Left ventricle myocardium inferior (tissue), 1 donor: ENCODE measurements around the gene RNF212. TPM values are rescaled to one million over a fixed set of nuclear protein-coding genes. Genes with fewer than 3 reads are reported as not detected.

ENCODE experiments used
- DNase-seq: peaks from one replicate; pipeline ENCODE4 v3.0.0-alpha.2; 2020
- H3K27ac ChIP-seq: fragments of 200-600 bp; replicated peaks from 2 replicates; pipeline ENCODE4 v1.8.0; 2021
- H3K27me3 ChIP-seq: fragments of 200-600 bp; 2 replicates; pipeline ENCODE4 v1.8.0; 2021; ENCODE audit warnings: low read depth
- H3K36me3 ChIP-seq: fragments of 200-600 bp; 2 replicates; pipeline ENCODE4 v1.8.0; 2021
- H3K4me1 ChIP-seq: fragments of 200-600 bp; 2 replicates; pipeline ENCODE4 v1.8.0; 2021
- H3K4me3 ChIP-seq: fragments of 200-600 bp; 2 replicates; pipeline ENCODE4 v1.8.0; 2021; ENCODE audit warnings: mild to moderate bottlenecking, moderate library complexity
- H3K9me3 ChIP-seq: fragments of 200-600 bp; replicated peaks from 2 replicates; pipeline ENCODE4 v1.8.0; 2021
- intact Hi-C: fragments of 100-400 bp; cut with micrococcal nuclease; formaldehyde crosslinking; loops from one replicate; pipeline ENCODE4 v1.11.0; 2022
- total RNA-seq: library from RNA; stranded (reverse); fragmentation: NEBNext Ultra II Directional; extraction: Animal tissue kit (Norgen Biotek cat#: 25700); gene quantifications from one replicate; pipeline ENCODE4 v1.2.1, GENCODE V29; 2021
- TF ChIP-seq, protein P1 (sequence below): fragments of 200-600 bp; IDR thresholded peaks from 2 replicates; pipeline ENCODE4 v1.8.0; 2021; ENCODE audit warnings: antibody characterized with exemption, mild to moderate bottlenecking, borderline replicate concordance
- donor health status: DM: no; HTN: yes; CAD: no; lungs with severe emphysema.

The RNF212 gene
- total RNA-seq, 1 donor from 2014 or later: not detected

DNA sequence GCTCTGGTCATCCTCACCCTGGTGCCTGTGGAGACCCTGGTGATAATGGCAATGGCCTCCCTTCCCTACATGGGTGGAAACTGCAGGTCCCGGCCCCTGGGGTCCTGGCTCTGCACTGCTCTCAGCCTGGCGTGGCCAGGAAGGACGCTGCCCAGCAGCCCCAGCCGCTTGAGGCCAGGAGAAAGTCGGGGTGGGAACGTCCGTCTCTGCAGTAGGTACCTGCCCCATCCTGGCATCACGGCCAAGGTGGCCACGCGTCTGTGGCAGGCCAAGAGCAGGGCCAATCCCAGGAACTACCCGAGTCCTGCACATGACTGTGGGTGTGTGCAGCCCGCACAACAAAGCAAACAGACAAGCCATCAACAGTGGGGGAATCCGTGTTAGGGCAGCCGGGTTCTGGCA, 68.2 kb downstream of the RNF212 start:
- peak; percentile 7 for DNase-seq
- Histone ChIP-seq H3K27ac (no peak overlapping the region), H3K9me3 (no peaks in the 10 kb centered on the region), H3K4me1 (peaks cover 25% of the 10 kb centered on the region), H3K36me3 (no peaks in the 10 kb centered on the region), H3K4me3 (no peak overlapping the region), H3K27me3 (peaks cover 82% of the 10 kb centered on the region)
- TF ChIP-seq, protein P1, sequence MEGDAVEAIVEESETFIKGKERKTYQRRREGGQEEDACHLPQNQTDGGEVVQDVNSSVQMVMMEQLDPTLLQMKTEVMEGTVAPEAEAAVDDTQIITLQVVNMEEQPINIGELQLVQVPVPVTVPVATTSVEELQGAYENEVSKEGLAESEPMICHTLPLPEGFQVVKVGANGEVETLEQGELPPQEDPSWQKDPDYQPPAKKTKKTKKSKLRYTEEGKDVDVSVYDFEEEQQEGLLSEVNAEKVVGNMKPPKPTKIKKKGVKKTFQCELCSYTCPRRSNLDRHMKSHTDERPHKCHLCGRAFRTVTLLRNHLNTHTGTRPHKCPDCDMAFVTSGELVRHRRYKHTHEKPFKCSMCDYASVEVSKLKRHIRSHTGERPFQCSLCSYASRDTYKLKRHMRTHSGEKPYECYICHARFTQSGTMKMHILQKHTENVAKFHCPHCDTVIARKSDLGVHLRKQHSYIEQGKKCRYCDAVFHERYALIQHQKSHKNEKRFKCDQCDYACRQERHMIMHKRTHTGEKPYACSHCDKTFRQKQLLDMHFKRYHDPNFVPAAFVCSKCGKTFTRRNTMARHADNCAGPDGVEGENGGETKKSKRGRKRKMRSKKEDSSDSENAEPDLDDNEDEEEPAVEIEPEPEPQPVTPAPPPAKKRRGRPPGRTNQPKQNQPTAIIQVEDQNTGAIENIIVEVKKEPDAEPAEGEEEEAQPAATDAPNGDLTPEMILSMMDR: no peak
- intact Hi-C loops: no loop called here

DNA sequence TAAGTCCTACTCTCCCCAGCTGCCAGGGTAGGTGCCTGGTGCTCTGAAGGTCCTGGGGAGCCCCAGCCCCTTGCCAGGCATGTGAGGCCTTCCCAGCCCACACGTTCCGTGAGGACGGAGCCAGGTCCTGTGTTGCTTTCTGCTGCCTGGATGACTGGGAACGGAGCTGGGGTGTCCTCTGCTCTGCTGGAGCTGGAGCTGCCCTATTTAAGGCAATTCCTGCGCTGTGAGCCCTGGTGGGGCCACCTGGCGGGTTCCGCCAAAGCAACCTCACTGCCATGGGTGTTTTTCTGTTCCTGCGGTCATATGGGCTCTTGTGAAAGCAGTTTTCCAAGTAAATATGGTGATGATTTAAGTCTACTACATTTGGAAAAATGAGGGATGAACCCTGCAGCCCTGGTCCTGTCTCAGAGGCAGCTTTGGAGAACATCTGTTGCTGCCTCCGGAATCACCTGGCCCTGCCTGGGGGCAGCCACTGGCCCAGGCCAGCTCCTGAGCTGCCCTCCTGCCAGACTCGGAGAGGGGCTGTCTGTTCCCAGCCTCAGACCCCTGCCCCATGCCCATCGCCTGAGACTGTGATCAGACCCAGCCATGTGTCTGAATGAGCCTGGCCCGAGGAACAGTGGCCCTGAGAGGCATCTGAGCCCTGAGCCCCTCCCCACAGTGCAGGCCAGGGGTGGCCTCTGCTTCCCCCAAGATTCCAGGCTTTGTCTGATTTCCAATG, 68.7 kb downstream of the RNF212 start:
- H3K4me1 ChIP-seq: peaks cover 25% of the 10 kb centered on the region
- no peak overlapping the region for H3K27ac ChIP-seq
- no peaks in the 10 kb centered on the region for H3K36me3 ChIP-seq
- TF ChIP-seq, protein P1: no peak
- H3K9me3 ChIP-seq: no peaks in the 10 kb centered on the region
- no peak for DNase-seq
- peaks cover 80% of the 10 kb centered on the region for H3K27me3 ChIP-seq
- no peak overlapping the region for H3K4me3 ChIP-seq
- intact Hi-C loops: no loop called here

DNA sequence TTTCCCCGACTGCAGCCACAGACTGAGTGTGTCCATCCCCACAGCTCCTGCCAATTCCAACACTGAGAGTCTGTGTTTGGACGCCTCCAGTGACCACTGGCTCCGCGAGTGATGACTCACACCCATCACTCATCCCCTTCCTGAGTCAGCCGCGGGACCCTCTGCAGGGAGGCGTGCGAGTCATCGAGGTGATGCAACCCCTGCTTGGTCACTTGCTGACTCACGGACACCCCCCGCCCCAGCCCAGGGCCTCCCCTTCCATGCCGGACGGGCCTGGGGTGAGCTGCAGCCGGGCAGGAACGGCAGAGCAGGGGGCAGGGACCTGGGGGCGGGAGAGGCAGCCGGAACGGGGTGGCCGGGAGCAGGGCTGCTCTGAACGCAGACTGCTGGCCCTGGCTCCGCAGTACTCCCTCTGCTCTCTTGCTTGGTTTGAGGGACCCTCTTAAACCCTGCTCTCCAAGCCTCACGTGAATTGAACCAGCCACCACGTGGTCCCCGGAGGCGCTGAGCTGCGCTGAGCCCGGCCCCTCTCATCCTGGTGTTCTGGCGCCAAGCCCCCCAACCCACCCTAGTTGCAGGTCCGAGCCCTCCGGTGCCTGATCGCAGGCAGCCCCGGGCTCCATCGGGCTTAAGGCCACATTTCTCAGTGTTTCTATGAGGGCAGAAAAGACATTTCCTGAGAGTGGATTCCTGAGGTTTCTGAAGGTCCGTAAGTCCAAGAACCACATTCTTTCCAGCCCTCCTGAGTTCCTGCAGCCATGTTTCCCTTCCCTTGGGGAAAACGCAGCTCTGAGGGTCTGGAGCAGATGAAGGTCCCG, 69.5 kb downstream of the RNF212 start:
- Histone ChIP-seq H3K36me3 (no peaks in the 10 kb centered on the region), H3K9me3 (no peaks in the 10 kb centered on the region), H3K27me3 (peaks cover 73% of the 10 kb centered on the region), H3K27ac (no peak overlapping the region), H3K4me3 (peak overlapping the region; percentile 22), H3K4me1 (peaks cover 25% of the 10 kb centered on the region)
- intact Hi-C loops: no loop called here
- TF ChIP-seq, protein P1: no peak
- peak; percentile 82 for DNase-seq

DNA sequence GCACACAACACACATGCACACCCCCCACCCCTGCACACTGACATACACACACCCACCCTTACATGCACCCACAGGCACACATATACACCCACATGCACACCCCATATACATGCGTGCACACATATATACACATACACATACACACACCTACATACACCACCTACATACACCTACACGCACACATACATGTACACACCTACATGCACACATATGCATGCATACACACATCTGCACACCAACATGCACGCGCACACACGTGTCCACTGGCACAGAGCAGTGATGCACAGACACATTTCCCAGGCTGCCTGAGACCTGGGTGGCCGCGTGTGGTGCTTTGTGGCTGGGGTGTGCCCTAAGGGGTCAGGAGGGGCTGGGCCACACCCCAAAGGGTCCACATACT, 70.2 kb downstream of the RNF212 start:
- DNase-seq: no peak
- H3K4me1 ChIP-seq: peaks cover 25% of the 10 kb centered on the region
- H3K27ac ChIP-seq: no peak overlapping the region
- H3K4me3 ChIP-seq: no peak overlapping the region
- H3K9me3 ChIP-seq: no peaks in the 10 kb centered on the region
- intact Hi-C loops: no loop called here
- no peaks in the 10 kb centered on the region for H3K36me3 ChIP-seq
- peaks cover 66% of the 10 kb centered on the region for H3K27me3 ChIP-seq
- TF ChIP-seq, protein P1: no peak

DNA sequence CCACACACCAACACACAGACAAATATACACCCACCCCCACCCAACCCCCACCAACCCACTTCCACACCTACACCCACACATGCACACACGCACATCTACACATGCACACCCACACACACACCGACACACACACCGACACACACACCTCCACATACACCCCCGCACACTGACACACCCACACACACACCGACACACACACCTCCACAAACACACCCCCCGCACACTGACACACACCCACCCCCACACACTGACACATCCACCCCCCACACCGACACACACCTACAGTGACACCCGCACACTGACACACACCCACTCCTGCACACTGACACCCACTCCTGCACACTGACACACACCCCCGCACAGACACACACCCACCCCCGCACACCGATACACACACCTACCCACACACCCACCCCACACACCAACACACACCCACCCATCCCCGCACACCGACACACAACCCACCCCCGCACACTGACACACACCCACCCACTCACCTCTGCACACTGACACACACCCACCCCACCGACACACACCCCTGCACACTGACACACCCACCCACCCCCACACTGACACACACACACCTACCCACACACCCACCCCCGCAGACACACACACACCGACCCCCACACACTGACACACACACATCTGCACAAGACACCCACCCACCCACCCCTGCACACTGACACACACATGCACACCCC, 70.9 kb downstream of the RNF212 start:
- Histone ChIP-seq H3K4me3 (no peak overlapping the region), H3K36me3 (no peaks in the 10 kb centered on the region), H3K27me3 (peaks cover 59% of the 10 kb centered on the region), H3K4me1 (peaks cover 25% of the 10 kb centered on the region), H3K9me3 (no peaks in the 10 kb centered on the region), H3K27ac (no peak overlapping the region)
- TF ChIP-seq, protein P1: no peak
- intact Hi-C loops: no loop called here
- DNase-seq: no peak
